HG03439 (cell line): ENCODE measurements around the gene ZNF22.

ENCODE experiments used
- ATAC-seq: cut with Tn5 transposase; IDR thresholded peaks from one replicate; pipeline ENCODE4 v1.9.1; 2021; ENCODE audit warnings: mild to moderate bottlenecking, moderate library complexity; ENCODE audit not compliant: unreplicated experiment

Gene ZNF22

DNA sequence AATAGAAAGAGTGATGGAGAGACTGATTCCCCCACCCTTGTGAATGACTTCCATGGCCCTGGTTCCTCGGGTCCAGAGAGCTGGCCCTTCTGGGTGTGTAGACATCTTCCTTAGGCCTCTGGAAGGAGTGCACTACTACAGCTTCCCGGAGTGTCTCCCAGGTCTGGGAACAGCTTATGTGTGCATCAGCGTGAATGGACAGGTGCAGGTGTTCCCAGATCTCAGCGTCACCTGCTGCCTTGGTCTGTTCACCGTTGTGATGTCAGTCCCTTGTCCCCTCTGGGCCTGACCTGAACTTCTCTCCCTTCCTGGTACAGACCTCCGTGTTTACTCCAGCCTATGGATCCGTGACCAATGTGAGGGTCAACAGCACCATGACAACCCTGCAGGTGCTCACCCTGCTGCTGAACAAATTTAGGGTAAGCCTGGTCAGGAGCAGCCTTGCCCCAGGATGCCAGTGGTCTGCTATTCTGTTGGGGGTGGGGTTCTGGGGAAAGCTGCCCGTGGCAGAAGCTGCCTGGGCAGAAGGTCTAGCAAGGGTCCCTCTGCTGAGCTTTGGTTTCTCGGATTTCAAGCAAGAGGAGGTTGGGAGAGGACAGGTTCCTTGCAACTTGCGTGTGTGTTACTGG is 11.7 kb upstream of the ZNF22 start:
- no peak for ATAC-seq

GRCh38 chr10:44989597-44990301 is 11.0 kb upstream of the ZNF22 start:
- ATAC-seq = no peak

- no peak for ATAC-seq
These were observed 10.4 kb upstream of the ZNF22 start for GRCh38 chr10:44990302-44990655.

DNA sequence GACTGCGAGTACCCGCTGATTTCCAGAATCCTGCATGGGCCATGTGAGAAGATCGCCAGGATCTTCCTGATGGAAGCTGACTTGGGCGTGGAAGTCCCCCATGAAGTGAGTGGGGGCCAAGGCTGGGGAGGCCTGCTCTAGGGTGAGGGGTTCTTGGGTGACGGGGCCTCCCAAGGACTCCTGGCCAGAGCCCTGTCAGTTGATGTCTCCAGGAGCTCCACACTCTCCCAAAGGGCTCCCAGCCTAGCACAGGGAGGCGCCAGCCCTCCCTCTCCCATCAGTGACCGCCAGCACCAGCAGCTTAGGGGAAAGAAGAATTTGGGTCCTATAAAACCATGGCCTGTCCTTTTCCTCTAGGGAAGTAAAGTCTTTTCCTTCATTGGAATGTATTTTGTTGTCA is 9.8 kb upstream of the ZNF22 start:
- ATAC-seq = no peak

DNA sequence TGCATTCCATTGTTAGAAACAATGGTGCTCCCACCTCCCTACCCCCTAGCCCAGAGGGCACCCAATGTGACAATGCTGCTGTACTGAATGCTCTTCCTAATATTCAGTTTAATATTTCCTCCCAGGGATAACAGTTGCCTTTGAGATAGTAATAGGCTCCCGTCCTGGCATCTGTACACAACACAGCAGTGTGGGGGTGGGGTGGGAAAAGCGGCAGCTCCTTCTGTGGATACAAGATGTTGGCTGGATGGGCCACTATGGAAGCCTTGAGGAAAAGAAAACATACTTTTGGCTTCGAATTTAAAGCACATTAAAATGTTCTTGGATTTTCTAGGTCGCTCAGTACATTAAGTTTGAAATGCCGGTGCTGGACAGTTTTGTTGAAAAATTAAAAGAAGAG is 9.2 kb upstream of the ZNF22 start:
- no peak for ATAC-seq

GRCh38 chr10:44992070-44992731 is 8.5 kb upstream of the ZNF22 start:
- ATAC-seq = no peak

DNA sequence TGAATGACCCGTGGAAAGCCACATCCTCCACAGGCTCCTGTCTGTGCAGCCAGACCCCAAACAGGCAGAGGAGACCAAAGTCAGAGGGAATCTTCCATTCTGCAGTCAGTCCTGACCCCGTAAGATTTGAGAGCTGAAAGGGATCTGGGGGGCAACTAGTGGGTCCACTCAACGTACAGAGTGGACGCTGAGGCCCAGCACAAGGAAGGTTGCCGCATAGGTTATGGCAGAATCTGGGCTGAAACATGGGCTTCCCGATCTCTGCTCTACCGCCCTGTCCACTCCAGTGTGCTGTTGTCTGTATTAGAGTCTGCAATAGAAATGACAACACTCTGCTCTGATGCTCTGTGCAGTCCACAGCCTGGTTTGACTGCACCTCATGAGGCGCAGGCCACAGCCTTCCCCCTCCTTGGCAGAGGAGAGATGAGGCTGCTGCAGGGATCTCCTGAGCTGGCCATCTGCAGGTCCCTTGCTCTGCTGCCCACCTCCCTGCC is 7.9 kb upstream of the ZNF22 start:
- ATAC-seq = no peak

DNA sequence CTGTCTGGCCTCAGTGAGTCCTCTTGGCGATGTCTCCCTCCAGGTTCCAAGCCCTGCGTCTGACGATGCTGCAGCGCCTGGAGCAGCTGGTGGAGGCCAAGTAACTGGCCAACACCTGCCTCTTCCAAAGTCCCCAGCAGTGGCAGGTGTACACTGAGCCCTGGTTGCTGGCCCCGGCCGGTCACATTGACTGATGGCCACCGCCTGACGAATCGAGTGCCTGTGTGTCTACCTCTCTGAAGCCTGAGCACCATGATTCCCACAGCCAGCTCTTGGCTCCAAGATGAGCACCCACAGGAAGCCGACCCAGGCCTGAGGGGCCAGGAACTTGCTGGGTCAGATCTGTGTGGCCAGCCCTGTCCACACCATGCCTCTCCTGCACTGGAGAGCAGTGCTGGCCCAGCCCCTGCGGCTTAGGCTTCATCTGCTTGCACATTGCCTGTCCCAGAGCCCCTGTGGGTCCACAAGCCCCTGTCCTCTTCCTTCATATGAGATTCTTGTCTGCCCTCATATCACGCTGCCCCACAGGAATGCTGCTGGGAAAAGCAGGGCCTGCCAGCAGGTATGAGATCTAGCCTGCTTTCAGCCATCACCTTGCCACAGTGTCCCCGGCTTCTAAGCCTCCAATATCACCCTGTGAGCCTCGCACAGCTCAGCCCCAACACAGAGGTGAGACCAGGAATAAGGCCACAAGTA is 7.3 kb upstream of the ZNF22 start:
- ATAC-seq = no peak

GRCh38 chr10:44993922-44994751 is 6.6 kb upstream of the ZNF22 start:
- ATAC-seq = no peak

GRCh38 chr10:44994752-44995530 is 5.8 kb upstream of the ZNF22 start:
- no peak for ATAC-seq

GRCh38 chr10:44995581-44995913 is 5.2 kb upstream of the ZNF22 start:
- ATAC-seq = no peak

GRCh38 chr10:44995914-44996669 is 4.6 kb upstream of the ZNF22 start:
- ATAC-seq = no peak

- no peak for ATAC-seq
These were observed 3.5 kb upstream of the ZNF22 start for GRCh38 chr10:44997105-44997748.

DNA sequence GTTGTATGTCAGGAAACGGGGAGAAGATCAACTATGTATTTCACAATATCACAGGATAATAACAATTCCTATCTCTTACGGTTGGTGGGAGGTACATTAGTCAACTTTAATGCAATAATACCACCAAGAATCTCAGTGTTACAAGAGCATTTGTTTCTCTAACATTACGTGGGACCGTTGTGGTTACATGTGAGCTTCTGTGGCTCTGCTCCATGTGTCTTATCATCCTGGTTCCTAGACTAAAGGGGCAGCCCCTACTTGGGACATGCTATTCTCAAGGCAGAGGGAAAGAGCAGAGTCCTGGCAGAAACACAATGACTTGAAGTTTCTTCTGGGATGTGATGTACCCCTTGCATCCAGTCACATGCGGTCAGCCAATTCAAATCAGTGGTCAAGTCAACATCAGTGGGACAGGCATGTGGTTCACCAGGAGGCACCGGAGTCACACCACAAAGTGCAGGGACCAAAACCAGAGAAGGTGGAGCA is 2.5 kb upstream of the ZNF22 start:
- ATAC-seq = no peak

GRCh38 chr10:45000138-45000751 is 478 bp upstream of the ZNF22 start:
- no peak for ATAC-seq

- peak; percentile 76 for ATAC-seq
These were observed 842 bp downstream of the ZNF22 start for GRCh38 chr10:45001381-45002148.

DNA sequence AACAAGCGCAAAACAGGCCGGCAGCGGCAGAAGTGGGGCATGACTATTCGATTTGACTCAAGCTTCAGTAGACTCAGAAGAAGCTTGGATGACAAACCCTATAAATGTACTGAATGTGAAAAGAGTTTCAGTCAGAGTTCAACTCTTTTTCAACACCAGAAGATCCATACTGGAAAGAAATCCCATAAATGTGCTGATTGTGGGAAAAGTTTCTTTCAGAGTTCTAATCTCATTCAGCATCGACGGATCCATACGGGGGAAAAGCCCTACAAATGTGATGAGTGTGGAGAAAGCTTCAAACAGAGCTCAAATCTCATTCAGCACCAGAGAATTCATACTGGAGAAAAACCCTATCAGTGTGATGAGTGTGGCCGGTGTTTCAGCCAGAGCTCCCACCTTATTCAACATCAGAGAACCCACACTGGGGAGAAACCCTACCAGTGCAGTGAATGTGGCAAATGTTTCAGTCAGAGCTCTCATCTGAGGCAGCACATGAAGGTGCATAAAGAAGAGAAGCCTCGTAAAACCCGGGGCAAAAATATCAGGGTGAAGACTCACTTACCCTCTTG is 2.8 kb downstream of the ZNF22 start:
- no peak for ATAC-seq
